HEK293 (cell line): ENCODE results near the gene TIMM44.
A peak's percentile ranks its signal among the peaks of the same experiment; 100 is the strongest.

Experiments used
- BCL11A ChIP-seq: fragments of 450-650 bp; formaldehyde crosslinking; IDR thresholded peaks from 2 replicates; pipeline ENCODE4 v1.5.1; 2016; ENCODE audit warnings: low read depth, missing biosample characterization, missing genetic modification characterization
- CTCF ChIP-seq: fragments of 450-650 bp; formaldehyde crosslinking; IDR thresholded peaks from 2 replicates; pipeline ENCODE4 v1.5.1; 2016; ENCODE audit warnings: missing biosample characterization, missing genetic modification characterization
- GLI2 ChIP-seq: fragments of 450-650 bp; formaldehyde crosslinking; IDR thresholded peaks from 2 replicates; pipeline ENCODE4; 2017; ENCODE audit warnings: missing biosample characterization, missing genetic modification characterization, low read depth, borderline replicate concordance
- GLIS1 ChIP-seq: fragments of 450-650 bp; formaldehyde crosslinking; IDR thresholded peaks from 2 replicates; pipeline ENCODE4 v1.5.1; 2016; ENCODE audit warnings: missing biosample characterization, missing genetic modification characterization
- IKZF3 ChIP-seq: fragments of 450-650 bp; IDR thresholded peaks from 2 replicates; pipeline ENCODE4 v1.5.0; 2018; ENCODE audit warnings: missing biosample characterization, mild to moderate bottlenecking, missing genetic modification characterization, moderate library complexity
- INSM2 ChIP-seq: fragments of 450-650 bp; formaldehyde crosslinking; IDR thresholded peaks from 2 replicates; pipeline ENCODE4 v1.5.1; 2016; ENCODE audit warnings: missing biosample characterization, missing genetic modification characterization
- KLF16 ChIP-seq: fragments of 450-650 bp; formaldehyde crosslinking; IDR thresholded peaks from 2 replicates; pipeline ENCODE4 v1.5.1; 2017; ENCODE audit warnings: missing biosample characterization, missing genetic modification characterization
- MEIS1 ChIP-seq: sonication (generic); formaldehyde crosslinking; IDR thresholded peaks from 2 replicates; pipeline ENCODE4 v1.8.1; 2022; ENCODE audit warnings: missing genetic modification reagents, mild to moderate bottlenecking, borderline replicate concordance
- SCRT1 ChIP-seq: fragments of 450-650 bp; formaldehyde crosslinking; IDR thresholded peaks from 2 replicates; pipeline ENCODE4 v1.5.1; 2016; ENCODE audit warnings: missing biosample characterization, missing genetic modification characterization, borderline replicate concordance
- SCRT2 ChIP-seq: fragments of 450-650 bp; formaldehyde crosslinking; IDR thresholded peaks from 2 replicates; pipeline ENCODE4 v1.5.1; 2016; ENCODE audit warnings: missing biosample characterization, missing genetic modification characterization
- ZBTB17 ChIP-seq: fragments of 450-650 bp; formaldehyde crosslinking; IDR thresholded peaks from 2 replicates; pipeline ENCODE4 v1.5.1; 2016; ENCODE audit warnings: missing biosample characterization, missing genetic modification characterization
- ZBTB6 ChIP-seq: fragments of 450-650 bp; formaldehyde crosslinking; IDR thresholded peaks from 2 replicates; pipeline ENCODE4 v1.5.1; 2017; ENCODE audit warnings: missing biosample characterization, missing genetic modification characterization
- ZFP3 ChIP-seq: fragments of 450-650 bp; formaldehyde crosslinking; IDR thresholded peaks from 2 replicates; pipeline ENCODE4 v1.5.1; 2016; ENCODE audit warnings: low read depth, missing biosample characterization, missing genetic modification characterization
- ZIC2 ChIP-seq: fragments of 450-650 bp; formaldehyde crosslinking; IDR thresholded peaks from 2 replicates; pipeline ENCODE4 v1.5.1; 2016; ENCODE audit warnings: missing biosample characterization, missing genetic modification characterization
- ZNF132 ChIP-seq: fragments of 450-650 bp; formaldehyde crosslinking; IDR thresholded peaks from 2 replicates; pipeline ENCODE4 v1.5.1; 2017; ENCODE audit warnings: missing biosample characterization, missing genetic modification characterization, borderline replicate concordance
- ZNF184 ChIP-seq: fragments of 450-650 bp; IDR thresholded peaks from 2 replicates; pipeline ENCODE4 v1.5.1; 2018; ENCODE audit warnings: missing biosample characterization, mild to moderate bottlenecking, missing genetic modification characterization
- ZNF223 ChIP-seq: fragments of 450-650 bp; formaldehyde crosslinking; IDR thresholded peaks from 2 replicates; pipeline ENCODE4 v1.5.1; 2016; ENCODE audit warnings: missing biosample characterization, missing genetic modification characterization
- ZNF239 ChIP-seq: fragments of 450-650 bp; formaldehyde crosslinking; IDR thresholded peaks from 2 replicates; pipeline ENCODE4 v1.5.1; 2016; ENCODE audit warnings: missing biosample characterization, missing genetic modification characterization
- ZNF433 ChIP-seq: fragments of 450-650 bp; formaldehyde crosslinking; IDR thresholded peaks from 2 replicates; pipeline ENCODE4 v1.5.1; 2016; ENCODE audit warnings: missing biosample characterization, missing genetic modification characterization, low read depth
- ZNF501 ChIP-seq: fragments of 450-650 bp; formaldehyde crosslinking; IDR thresholded peaks from 2 replicates; pipeline ENCODE4 v1.5.1; 2016; ENCODE audit warnings: missing biosample characterization, missing genetic modification characterization
- ZNF514 ChIP-seq: fragments of 450-650 bp; formaldehyde crosslinking; IDR thresholded peaks from 2 replicates; pipeline ENCODE4 v1.5.1; 2016; ENCODE audit warnings: missing biosample characterization, missing genetic modification characterization
- ZNF544 ChIP-seq: fragments of 450-650 bp; formaldehyde crosslinking; IDR thresholded peaks from 2 replicates; pipeline ENCODE4 v1.5.0; 2017; ENCODE audit warnings: missing biosample characterization, missing genetic modification characterization
- ZNF560 ChIP-seq: fragments of 450-650 bp; formaldehyde crosslinking; IDR thresholded peaks from 2 replicates; pipeline ENCODE4 v1.5.1; 2017; ENCODE audit warnings: missing biosample characterization, missing genetic modification characterization, borderline replicate concordance
- ZNF600 ChIP-seq: fragments of 450-650 bp; formaldehyde crosslinking; IDR thresholded peaks from 2 replicates; pipeline ENCODE4 v1.5.1; 2016; ENCODE audit warnings: missing biosample characterization, missing genetic modification characterization
- ZNF629 ChIP-seq: fragments of 450-650 bp; formaldehyde crosslinking; IDR thresholded peaks from 2 replicates; pipeline ENCODE4 v1.5.1; 2017; ENCODE audit warnings: missing biosample characterization, missing genetic modification characterization
- ZNF639 ChIP-seq: fragments of 450-650 bp; formaldehyde crosslinking; IDR thresholded peaks from 2 replicates; pipeline ENCODE4 v1.5.1; 2016; ENCODE audit warnings: missing biosample characterization, missing genetic modification characterization
- ZNF645 ChIP-seq: fragments of 450-650 bp; formaldehyde crosslinking; IDR thresholded peaks from 2 replicates; pipeline ENCODE4; 2016; ENCODE audit warnings: missing biosample characterization, missing genetic modification characterization
- ZNF707 ChIP-seq: fragments of 450-650 bp; formaldehyde crosslinking; IDR thresholded peaks from 2 replicates; pipeline ENCODE4 v1.5.1; 2016; ENCODE audit warnings: missing biosample characterization, missing genetic modification characterization
- ZNF747 ChIP-seq: fragments of 450-650 bp; formaldehyde crosslinking; IDR thresholded peaks from 2 replicates; pipeline ENCODE4 v1.5.1; 2016; ENCODE audit warnings: missing biosample characterization, missing genetic modification characterization
- ZNF837 ChIP-seq: fragments of 450-650 bp; formaldehyde crosslinking; IDR thresholded peaks from 2 replicates; pipeline ENCODE4 v1.5.1; 2016; ENCODE audit warnings: missing biosample characterization, missing genetic modification characterization
- TF ChIP-seq, protein P1 (sequence below): fragments of 450-650 bp; formaldehyde crosslinking; IDR thresholded peaks from 2 replicates; pipeline ENCODE4 v1.5.0; 2017; ENCODE audit warnings: missing biosample characterization, missing genetic modification characterization, borderline replicate concordance

TIMM44 gene

DNA sequence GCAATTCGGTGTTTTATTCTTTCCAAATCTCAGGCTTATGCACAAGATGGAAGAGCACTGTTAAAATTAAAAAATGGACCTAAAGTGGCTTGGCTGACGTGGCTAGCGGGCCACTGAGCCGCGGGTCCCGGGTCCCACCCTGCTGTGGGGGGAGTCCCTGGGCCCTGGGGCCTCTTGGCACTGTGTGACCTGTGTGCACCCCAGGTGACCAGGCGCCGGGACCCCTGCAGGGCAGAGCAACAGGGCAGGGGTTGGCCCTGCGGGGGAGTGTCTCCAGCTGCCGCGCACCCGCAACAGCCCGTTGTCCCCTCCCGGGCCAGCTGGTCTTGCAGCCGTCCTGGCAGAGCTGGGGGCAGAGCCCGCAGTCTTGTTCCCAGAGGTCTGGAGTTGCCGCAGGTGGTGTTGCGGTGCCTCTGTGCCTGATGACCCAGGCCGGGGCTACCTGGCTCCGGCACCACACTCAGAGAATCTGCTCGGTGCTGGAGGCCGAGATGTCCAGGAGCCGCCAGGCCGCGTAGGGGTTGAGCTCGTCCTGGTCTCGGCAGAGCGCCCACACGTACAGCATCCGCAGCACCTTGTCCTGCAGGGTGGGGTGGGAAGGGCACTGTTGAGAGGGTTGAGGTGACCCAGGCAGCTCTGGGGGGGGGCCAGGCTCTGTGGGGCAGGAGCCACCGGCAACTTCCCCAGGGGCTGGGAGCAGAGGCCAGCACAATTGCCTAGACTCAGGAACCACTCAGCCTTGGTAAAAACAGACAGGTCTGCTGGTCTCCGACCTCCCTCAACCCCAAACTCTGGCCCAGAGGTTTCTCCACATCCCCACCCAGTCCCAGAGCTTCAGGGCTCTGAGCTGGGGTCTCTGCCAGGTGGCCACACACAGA lies 16.5 kb downstream of the TIMM44 start (continued):
- no peak for TF ChIP-seq SCRT1
- peak; percentile 80 for TF ChIP-seq ZIC2 (tag by site-specific recombination)
- TF ChIP-seq ZNF629 = no peak
- TF ChIP-seq KLF16 (tag by site-specific recombination) = no peak
- TF ChIP-seq IKZF3 (tag by site-specific recombination) = no peak
- no peak for TF ChIP-seq ZNF707 (tag by site-specific recombination)
- TF ChIP-seq GLIS1 = peak; percentile 19; the same call in 1 of the 2 replicates
- TF ChIP-seq ZNF837 (tag by site-specific recombination) = no peak
- no peak for TF ChIP-seq ZNF514 (tag by site-specific recombination)
- TF ChIP-seq, protein P1, sequence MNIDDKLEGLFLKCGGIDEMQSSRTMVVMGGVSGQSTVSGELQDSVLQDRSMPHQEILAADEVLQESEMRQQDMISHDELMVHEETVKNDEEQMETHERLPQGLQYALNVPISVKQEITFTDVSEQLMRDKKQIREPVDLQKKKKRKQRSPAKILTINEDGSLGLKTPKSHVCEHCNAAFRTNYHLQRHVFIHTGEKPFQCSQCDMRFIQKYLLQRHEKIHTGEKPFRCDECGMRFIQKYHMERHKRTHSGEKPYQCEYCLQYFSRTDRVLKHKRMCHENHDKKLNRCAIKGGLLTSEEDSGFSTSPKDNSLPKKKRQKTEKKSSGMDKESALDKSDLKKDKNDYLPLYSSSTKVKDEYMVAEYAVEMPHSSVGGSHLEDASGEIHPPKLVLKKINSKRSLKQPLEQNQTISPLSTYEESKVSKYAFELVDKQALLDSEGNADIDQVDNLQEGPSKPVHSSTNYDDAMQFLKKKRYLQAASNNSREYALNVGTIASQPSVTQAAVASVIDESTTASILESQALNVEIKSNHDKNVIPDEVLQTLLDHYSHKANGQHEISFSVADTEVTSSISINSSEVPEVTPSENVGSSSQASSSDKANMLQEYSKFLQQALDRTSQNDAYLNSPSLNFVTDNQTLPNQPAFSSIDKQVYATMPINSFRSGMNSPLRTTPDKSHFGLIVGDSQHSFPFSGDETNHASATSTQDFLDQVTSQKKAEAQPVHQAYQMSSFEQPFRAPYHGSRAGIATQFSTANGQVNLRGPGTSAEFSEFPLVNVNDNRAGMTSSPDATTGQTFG = no peak
- TF ChIP-seq ZNF747 (tag by site-specific recombination) = no peak
- TF ChIP-seq ZNF600 (tag by site-specific recombination) = peak; percentile 88
- TF ChIP-seq ZNF132 (tag by site-specific recombination) = no peak
- TF ChIP-seq ZNF544 (tag by site-specific recombination) = no peak
- TF ChIP-seq ZFP3 (tag by site-specific recombination) = no peak
- TF ChIP-seq ZNF645 (tag by site-specific recombination) = no peak
- no peak for TF ChIP-seq ZNF184
- TF ChIP-seq GLI2 (tag by site-specific recombination) = no peak
- no peak for TF ChIP-seq ZNF501 (tag by site-specific recombination)
- TF ChIP-seq ZNF639 (tag by site-specific recombination) = no peak
- TF ChIP-seq ZNF433 (tag by site-specific recombination) = no peak
- peak; percentile 80 for TF ChIP-seq SCRT2 (tag by site-specific recombination)
- TF ChIP-seq ZNF560 = no peak
- no peak for TF ChIP-seq ZNF239 (tag by site-specific recombination)
- peak; percentile 84; the same call in 1 of the 2 replicates for TF ChIP-seq ZNF223 (tag by site-specific recombination)
- TF ChIP-seq CTCF (tag by site-specific recombination) = no peak
- TF ChIP-seq BCL11A (tag by site-specific recombination) = no peak
- no peak for TF ChIP-seq ZBTB17 (tag by site-specific recombination)
- no peak for TF ChIP-seq MEIS1 (CRISPR knock-in tag)
- peak; percentile 85 for TF ChIP-seq ZBTB6 (tag by site-specific recombination)
- no peak for TF ChIP-seq INSM2 (tag by site-specific recombination)
